NCI-H526 (cell line): ENCODE data around the gene SLX1B.
"Not testable (repeated sequence)": the region's sequence is repeated elsewhere in the genome, so short reads cannot be mapped to it uniquely, and the experiment has no call there.

Experiments
- DNase-seq, 2 experiments: peaks; one replicate each; lab custom pipeline; 2025; lab: John Stamatoyannopoulos, UW

SLX1B gene

GRCh38 chr16:29454269-29454668, at the start of gene SLX1B, which contains the start of gene BOLA2:
TSS of gene SLX1B (plus strand) at chr16:29454533.
TSS of gene BOLA2 (minus strand) at chr16:29454351. CDS start at chr16:29454253, 98 bp downstream.
- not testable (repeated sequence) for DNase-seq

- not testable (repeated sequence) for DNase-seq
Measured at GRCh38 chr16:29405249-29405648, 49.1 kb upstream of the SLX1B start.

- not testable (repeated sequence) for DNase-seq
Measured at GRCh38 chr16:29423587-29423986, 30.7 kb upstream of the SLX1B start.

- not testable (repeated sequence) for DNase-seq
Measured at GRCh38 chr16:29425390-29425789, 28.9 kb upstream of the SLX1B start.

- DNase-seq: not testable (repeated sequence)
Measured at GRCh38 chr16:29453754-29454153, 579 bp upstream of the SLX1B start.

- not testable (repeated sequence) for DNase-seq
Measured at GRCh38 chr16:29454828-29455227, 495 bp downstream of the SLX1B start.

- not testable (repeated sequence) for DNase-seq
Measured at GRCh38 chr16:29457660-29458059, 3.3 kb downstream of the SLX1B start.

- DNase-seq: not testable (repeated sequence)
Measured at GRCh38 chr16:29459706-29460646, 5.6 kb downstream of the SLX1B start, which contains the start of gene SULT1A4. TSS of gene SULT1A4 (plus strand) at chr16:29459913. CDS start at chr16:29461386, 1,473 bp downstream.

GRCh38 chr16:29460647-29461030, 6.3 kb downstream of the SLX1B start:
- DNase-seq: not testable (repeated sequence)

- not testable (repeated sequence) for DNase-seq
Measured at GRCh38 chr16:29465985-29466824, 11.9 kb downstream of the SLX1B start.

GRCh38 chr16:29466904-29467303, 12.6 kb downstream of the SLX1B start:
- DNase-seq: not testable (repeated sequence)

GRCh38 chr16:29467654-29468366, 13.5 kb downstream of the SLX1B start:
- DNase-seq: not testable (repeated sequence)

GRCh38 chr16:29469660-29470059, 15.3 kb downstream of the SLX1B start:
- DNase-seq: not testable (repeated sequence)

GRCh38 chr16:29472065-29472464, 17.7 kb downstream of the SLX1B start:
- DNase-seq: not testable (repeated sequence)

GRCh38 chr16:29482276-29482675, 27.9 kb downstream of the SLX1B start:
- DNase-seq: not testable (repeated sequence)

- not testable (repeated sequence) for DNase-seq
Measured at GRCh38 chr16:29506308-29506707, 52.0 kb downstream of the SLX1B start, which contains the start of gene NPIPB12. TSS of gene NPIPB12 (minus strand) at chr16:29506408.
